Epithelial cell of esophagus (primary cell): Measurements from ENCODE around the gene ENPP1.

ENCODE experiments used
- DNase-seq: peaks from one replicate; pipeline ENCODE4 v3.0.0; 2010; ENCODE audit warnings: low read depth
- H3K4me3 ChIP-seq: 2 replicates; pipeline ENCODE4 v1.5.1; 2011; ENCODE audit warnings: mild to moderate bottlenecking, low read length, control low read depth
- TF ChIP-seq, protein P1 (sequence below): IDR thresholded peaks from 2 replicates; pipeline ENCODE4 v1.5.1; 2011; ENCODE audit warnings: low read depth, mild to moderate bottlenecking, low read length, control low read depth, inconsistent platforms; ENCODE audit not compliant: insufficient read depth; ENCODE audit errors: missing control alignments

The ENPP1 gene

DNA sequence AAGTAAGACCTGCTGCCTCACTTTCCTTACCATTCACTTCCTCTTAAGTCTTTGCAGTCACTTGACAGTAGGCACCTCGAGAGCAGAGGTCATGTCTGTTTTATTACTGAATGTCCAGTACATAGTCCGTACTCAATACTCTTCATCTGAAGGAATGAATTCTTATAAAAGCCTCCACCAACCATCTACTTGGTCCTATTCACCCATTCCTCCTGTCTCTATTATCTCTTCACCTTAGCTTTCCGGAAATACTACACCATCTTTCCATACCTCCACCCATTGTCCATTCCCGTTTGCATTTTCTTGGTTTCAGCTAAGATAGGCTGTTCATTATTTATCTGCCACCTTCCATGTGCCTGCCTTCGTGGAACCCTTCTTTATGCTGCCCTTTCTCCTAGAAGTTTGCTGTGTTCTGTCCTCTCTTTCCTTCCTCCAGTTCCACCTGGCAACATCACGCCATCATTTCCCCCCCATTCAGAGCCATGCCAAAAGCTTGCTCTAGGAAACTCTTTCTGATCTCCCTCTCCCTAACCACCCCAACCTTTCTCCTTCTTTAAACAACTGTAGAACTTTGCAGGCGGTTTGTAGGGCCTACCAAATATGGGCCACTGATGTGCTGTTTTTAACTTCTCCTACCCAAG lies 38.3 kb downstream of the ENPP1 start:
- H3K4me3 ChIP-seq = no peak overlapping the region
- no peak for DNase-seq
- TF ChIP-seq, protein P1, sequence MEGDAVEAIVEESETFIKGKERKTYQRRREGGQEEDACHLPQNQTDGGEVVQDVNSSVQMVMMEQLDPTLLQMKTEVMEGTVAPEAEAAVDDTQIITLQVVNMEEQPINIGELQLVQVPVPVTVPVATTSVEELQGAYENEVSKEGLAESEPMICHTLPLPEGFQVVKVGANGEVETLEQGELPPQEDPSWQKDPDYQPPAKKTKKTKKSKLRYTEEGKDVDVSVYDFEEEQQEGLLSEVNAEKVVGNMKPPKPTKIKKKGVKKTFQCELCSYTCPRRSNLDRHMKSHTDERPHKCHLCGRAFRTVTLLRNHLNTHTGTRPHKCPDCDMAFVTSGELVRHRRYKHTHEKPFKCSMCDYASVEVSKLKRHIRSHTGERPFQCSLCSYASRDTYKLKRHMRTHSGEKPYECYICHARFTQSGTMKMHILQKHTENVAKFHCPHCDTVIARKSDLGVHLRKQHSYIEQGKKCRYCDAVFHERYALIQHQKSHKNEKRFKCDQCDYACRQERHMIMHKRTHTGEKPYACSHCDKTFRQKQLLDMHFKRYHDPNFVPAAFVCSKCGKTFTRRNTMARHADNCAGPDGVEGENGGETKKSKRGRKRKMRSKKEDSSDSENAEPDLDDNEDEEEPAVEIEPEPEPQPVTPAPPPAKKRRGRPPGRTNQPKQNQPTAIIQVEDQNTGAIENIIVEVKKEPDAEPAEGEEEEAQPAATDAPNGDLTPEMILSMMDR = no peak

DNA sequence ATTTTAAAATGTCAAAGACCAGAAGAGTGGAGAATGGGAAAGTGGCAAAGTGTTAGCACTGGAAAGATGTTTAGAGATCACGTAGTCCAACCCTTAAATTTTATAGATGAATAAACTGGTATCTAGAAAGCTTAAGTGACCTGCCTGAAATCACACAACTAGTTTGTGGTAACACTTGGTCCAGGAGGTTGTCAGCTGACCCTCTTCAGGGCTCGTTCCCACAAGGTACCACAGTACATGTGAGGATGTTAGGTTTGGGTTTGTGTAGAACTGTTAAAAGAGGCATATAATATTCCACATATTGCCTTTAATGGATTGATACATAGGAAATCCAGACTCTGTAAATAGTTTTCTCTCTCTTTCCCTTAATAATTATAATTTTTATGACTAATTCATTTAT lies 39.1 kb downstream of the ENPP1 start:
- H3K4me3 ChIP-seq = no peak overlapping the region
- no peak for DNase-seq
- TF ChIP-seq, protein P1 = no peak

DNA sequence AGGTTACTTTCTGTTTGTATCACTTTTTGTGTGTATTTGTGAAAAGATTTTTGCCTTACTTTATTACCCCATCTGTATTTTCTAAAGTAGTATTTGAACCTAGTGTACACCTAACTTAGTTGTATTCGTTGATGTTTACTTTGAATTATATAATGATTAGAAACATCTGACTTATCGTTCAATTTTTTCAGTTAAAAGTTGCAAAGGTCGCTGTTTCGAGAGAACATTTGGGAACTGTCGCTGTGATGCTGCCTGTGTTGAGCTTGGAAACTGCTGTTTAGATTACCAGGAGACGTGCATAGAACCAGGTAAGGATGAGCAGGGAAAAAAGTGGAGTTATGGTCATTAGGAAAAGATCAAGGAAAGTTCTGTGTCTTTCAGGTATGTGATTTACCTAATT lies 42.0 kb downstream of the ENPP1 start:
- TF ChIP-seq, protein P1 = no peak
- H3K4me3 ChIP-seq = no peak overlapping the region
- DNase-seq = no peak

DNA sequence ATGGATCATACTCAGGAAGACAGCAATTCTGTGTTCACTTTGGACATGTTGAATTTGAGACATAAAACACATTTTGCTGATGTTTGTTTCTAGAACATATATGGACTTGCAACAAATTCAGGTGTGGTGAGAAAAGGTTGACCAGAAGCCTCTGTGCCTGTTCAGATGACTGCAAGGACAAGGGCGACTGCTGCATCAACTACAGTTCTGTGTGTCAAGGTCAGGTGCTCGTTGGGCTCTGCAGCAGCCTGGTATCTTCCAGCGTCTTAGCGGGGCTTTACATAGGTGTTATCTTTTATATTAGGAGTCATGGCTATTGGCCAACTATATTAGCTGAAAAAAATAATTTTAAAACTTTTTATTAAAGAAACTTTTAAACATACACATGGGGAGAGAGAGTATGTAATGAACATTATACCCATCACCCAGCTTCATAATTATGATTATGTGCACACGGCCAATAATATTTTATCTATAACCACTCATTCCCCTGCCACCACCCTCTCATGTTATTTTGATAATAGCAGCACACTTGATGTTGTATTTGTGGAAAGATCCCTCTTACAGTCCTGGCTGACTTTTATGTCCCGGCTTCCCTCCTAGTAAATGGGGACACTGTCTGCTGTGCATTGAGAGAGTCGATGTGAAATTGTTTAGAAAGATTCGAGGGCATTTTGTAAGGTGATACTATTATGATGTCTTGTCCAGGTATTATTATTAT lies 43.4 kb downstream of the ENPP1 start:
- TF ChIP-seq, protein P1 = no peak
- H3K4me3 ChIP-seq = no peak overlapping the region
- no peak for DNase-seq

DNA sequence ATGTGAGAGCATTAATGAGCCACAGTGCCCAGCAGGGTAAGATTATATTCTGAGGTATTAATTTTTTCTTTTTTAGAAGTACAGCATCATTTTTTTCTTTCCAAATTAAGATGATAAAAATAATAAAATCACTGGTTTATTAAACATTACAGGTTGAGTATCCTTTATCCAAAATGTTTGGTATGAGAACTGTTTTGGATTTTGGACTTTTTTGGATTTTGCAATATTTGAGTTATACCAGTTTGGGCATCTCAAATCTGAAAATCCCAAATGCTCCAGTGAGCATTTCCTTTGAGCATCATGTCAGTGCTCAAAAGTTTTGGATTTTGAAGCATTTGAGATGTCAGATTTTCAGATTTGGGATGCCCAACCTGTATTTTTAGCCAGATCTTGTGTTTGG lies 44.4 kb downstream of the ENPP1 start:
- TF ChIP-seq, protein P1 = no peak
- no peak for DNase-seq
- no peak overlapping the region for H3K4me3 ChIP-seq

DNA sequence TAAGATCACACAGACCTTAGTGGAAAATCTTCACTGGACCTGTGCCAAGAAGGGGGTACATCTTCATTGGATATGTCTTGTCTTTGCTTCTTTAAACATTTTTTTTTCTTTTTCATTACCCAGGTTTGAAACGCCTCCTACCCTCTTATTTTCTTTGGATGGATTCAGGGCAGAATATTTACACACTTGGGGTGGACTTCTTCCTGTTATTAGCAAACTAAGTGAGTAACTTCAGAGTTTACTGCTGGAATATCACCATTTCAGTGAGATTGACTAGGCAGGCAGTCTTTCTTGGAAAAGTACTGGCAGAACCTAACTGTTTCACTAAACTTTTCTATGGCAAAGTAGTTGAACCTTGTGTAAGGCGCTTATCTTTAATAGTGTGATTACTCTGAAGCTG lies 47.0 kb downstream of the ENPP1 start:
- no peak for DNase-seq
- TF ChIP-seq, protein P1 = no peak
- no peak overlapping the region for H3K4me3 ChIP-seq
